Peyer's patch (tissue), 4 donors: ENCODE results near the gene AQP10. TPM values are rescaled to one million over a fixed set of nuclear protein-coding genes. Genes with fewer than 3 reads are reported as not detected.
"Not testable (repeated sequence)": the region's sequence is repeated elsewhere in the genome, so short reads cannot be mapped to it uniquely, and the experiment has no call there.

Experiments used
- DNase-seq, 3 donors: peaks; one replicate each; pipeline ENCODE4 v3.0.0-alpha.2; 2017 to 2019
- H3K27ac ChIP-seq, 4 donors: fragments of 200-600 bp; sonication (generic); one replicate each; pipeline ENCODE4 v1.5.1; 2016 to 2019
- H3K27me3 ChIP-seq, 2 donors: fragments of 200-600 bp; sonication (generic); one replicate each; pipeline ENCODE4 v1.5.1; 2019
- H3K36me3 ChIP-seq, 3 donors: fragments of 200-600 bp; sonication (generic); one replicate each; pipeline ENCODE4 v1.5.1; 2016 to 2019
- H3K4me1 ChIP-seq, 4 donors: fragments of 200-600 bp; sonication (generic); one replicate each; pipeline ENCODE4 v1.5.1; 2016 to 2019
- H3K4me3 ChIP-seq, 4 donors: fragments of 200-600 bp; sonication (generic); 1 replicate in 3 of 4; 2 replicates in 1 of 4; pipeline ENCODE4 v1.5.1; 2016 to 2019; ENCODE audit warnings: mild to moderate bottlenecking in 1 of 4
- H3K9me3 ChIP-seq, 4 donors: fragments of 200-600 bp; sonication (generic); one replicate each; pipeline ENCODE4 v1.5.1; 2016 to 2019; ENCODE audit warnings: mild to moderate bottlenecking in 1 of 4
- POLR2A ChIP-seq, 2 donors: fragments of 450-650 bp; IDR thresholded peaks; one replicate each; pipeline ENCODE4 v1.5.1; 2017; ENCODE audit warnings: antibody characterized with exemption in 2 of 2, mild to moderate bottlenecking in 2 of 2, moderate library complexity in 2 of 2
- total RNA-seq, 4 donors: library from RNA; depleted of rRNA; stranded (reverse); fragments of >200 nt; gene quantifications; one replicate each; pipeline ENCODE4 v1.1.0, GENCODE V29; 2016
- TF ChIP-seq, protein P1 (sequence below), 6 experiments: fragments of 450-650 bp in 4 of 6; fragments of 200-600 bp in 2 of 6; sonication (generic) in 1 of 6; IDR thresholded peaks; one replicate each; pipeline ENCODE4 v1.5.1; 2017 to 2019; ENCODE audit warnings: antibody characterized with exemption in 6 of 6, mild to moderate bottlenecking in 3 of 6, moderate library complexity in 1 of 6

Gene AQP10
- total RNA-seq, 4 donors from 2014 or later, result 0.85 TPM; not detected in 3

DNA sequence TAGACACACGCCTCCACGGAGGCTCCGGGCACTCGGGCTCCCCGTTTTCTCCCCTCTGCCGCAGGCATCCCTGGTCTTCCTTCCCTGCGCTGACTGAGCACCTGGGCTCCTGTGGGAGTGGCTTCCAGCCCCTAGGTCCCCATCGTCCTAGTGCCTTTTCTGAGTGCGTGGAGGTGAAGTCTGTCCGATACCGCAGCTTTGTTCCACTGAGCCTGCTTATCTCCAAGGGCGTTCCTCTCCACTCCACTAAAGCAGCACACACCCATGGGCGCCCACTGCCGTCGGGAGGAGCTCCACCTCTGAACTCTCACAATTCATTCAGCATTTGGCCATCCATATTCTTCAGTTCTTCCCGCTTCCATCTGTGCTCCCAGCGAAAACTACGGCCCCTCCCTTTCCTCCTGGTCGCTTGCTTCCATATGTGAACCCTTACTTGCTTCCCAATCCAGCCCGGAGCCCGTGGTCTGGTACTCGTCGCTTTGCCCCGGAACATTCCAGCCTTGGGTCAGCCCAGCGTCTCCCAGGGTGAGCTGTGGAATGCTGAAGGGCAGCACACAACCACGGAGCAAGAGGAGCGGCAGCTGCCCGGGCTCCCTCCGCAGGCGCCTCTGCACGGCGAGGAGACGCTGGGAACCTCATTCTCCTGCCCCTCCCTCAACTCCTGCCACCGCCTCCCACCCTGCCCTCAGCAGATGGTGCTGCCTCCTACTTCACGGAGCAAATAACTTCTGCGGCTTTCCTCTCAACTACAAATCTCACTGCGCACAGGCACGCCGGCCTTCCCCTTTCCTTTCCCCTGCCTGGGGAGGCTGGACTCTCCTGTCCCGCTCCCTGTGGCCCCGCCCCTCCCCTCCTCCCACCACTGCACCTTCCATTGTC lies 31.9 kb downstream of the AQP10 start:
- Histone ChIP-seq H3K4me1 (peaks cover 5 to 38% (median 10%) of the 10 kb centered on the region in 4 donors), H3K36me3 (peaks cover 0 to 8% (median 0%) of the 10 kb centered on the region in 3 donors), H3K4me3 (peak overlapping the region; percentile 33 to 59 (median 48)), H3K27me3 (no peaks in the 10 kb centered on the region), H3K9me3 (no peaks in the 10 kb centered on the region), H3K27ac (peak overlapping the region; percentile 64 to 89 (median 79))
- DNase-seq, result peak; percentile 54 to 80 (median 80)
- TF ChIP-seq, protein P1, sequence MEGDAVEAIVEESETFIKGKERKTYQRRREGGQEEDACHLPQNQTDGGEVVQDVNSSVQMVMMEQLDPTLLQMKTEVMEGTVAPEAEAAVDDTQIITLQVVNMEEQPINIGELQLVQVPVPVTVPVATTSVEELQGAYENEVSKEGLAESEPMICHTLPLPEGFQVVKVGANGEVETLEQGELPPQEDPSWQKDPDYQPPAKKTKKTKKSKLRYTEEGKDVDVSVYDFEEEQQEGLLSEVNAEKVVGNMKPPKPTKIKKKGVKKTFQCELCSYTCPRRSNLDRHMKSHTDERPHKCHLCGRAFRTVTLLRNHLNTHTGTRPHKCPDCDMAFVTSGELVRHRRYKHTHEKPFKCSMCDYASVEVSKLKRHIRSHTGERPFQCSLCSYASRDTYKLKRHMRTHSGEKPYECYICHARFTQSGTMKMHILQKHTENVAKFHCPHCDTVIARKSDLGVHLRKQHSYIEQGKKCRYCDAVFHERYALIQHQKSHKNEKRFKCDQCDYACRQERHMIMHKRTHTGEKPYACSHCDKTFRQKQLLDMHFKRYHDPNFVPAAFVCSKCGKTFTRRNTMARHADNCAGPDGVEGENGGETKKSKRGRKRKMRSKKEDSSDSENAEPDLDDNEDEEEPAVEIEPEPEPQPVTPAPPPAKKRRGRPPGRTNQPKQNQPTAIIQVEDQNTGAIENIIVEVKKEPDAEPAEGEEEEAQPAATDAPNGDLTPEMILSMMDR (IDR thresholded peaks at IDR 0.05), result no peak
- peak; percentile 46 to 56 for TF ChIP-seq POLR2A (IDR thresholded peaks at IDR 0.05)

DNA sequence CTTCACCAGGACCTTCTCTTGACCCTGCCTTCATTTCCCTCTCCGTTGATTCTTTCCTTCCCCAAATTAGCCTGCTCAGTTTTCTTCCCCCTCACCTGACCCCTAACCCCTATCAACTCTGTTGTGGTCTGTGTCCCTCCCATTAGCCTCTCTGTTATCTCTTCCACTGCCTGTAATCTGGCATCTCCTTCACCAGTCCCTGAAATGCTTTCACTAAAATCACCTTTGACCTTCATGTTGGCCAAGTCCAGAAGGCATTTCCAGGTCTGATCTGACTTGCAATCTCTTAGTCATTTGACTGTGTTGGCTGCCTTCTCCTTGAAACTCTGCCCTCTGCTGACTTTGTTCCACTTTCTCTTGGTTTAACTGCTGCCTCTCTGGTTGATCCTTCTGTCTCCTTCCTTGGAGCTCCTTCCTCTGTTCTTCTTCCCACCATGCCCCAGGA lies 32.6 kb downstream of the AQP10 start:
- Histone ChIP-seq H3K9me3 (no peaks in the 10 kb centered on the region), H3K27ac (peak overlapping the region; percentile 64 to 89 (median 79)), H3K27me3 (no peaks in the 10 kb centered on the region), H3K4me3 (peak overlapping the region in 3 of 4 donors; percentile 44 to 59 (median 52)), H3K36me3 (peaks cover 0 to 8% (median 0%) of the 10 kb centered on the region in 3 donors), H3K4me1 (peaks cover 5 to 38% (median 10%) of the 10 kb centered on the region in 4 donors)
- DNase-seq, result peak in 1 of 3 donors; percentile 78
- TF ChIP-seq, protein P1 (IDR thresholded peaks at IDR 0.05), result peak in 3 of 6 experiments; percentile 35 to 58 (median 40)
- no peak for TF ChIP-seq POLR2A (IDR thresholded peaks at IDR 0.05)

DNA sequence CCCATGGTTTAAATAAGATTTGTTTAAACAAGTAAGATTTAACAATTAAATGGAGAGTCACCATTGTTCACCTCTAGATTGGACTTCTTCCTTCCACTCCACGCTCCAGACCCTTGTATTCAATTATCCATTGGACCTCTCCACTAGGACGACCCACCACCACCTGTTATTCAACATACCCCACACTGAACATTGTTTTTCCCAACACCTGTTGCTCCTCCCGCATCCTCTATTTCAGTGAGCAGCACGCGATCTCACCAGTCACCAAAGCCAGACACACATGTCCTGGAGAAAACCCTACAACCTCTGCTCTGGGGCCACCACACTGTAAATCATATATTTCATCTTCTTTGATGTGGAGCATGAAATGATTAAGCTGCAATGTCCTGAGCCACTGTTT lies 33.1 kb downstream of the AQP10 start:
- Histone ChIP-seq H3K9me3 (no peaks in the 10 kb centered on the region), H3K36me3 (peaks cover 0 to 3% (median 0%) of the 10 kb centered on the region in 3 donors), H3K27ac (peak overlapping the region in 3 of 4 donors; percentile 32 to 89 (median 88)), H3K27me3 (no peaks in the 10 kb centered on the region), H3K4me1 (peaks cover 5 to 38% (median 10%) of the 10 kb centered on the region in 4 donors), H3K4me3 (no peak overlapping the region)
- no peak for DNase-seq
- TF ChIP-seq, protein P1 (IDR thresholded peaks at IDR 0.05), result no peak
- TF ChIP-seq POLR2A (IDR thresholded peaks at IDR 0.05), result no peak

DNA sequence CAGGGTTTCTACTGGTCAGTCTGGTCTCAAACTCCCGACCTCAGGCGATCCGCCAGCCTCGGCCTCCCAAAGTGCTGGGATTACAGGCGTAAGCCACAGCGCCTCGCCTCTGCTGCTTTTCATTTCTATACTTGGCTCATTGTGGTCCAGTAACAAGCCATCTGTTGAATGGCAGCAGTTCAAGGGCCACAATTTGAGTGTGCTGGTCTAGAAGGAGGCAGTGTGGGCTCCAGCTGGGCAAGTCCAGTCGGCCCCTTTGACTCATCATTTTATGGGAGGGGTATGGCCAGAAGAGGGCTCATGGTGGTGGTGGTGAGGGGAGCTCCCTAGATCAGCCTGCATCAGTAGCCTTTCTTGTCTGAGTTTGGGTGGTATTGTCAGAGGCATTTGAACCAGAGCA lies 37.6 kb downstream of the AQP10 start:
- Histone ChIP-seq H3K27me3 (no peaks in the 10 kb centered on the region), H3K27ac (no peak overlapping the region), H3K4me1 (peaks cover 0 to 14% (median 0%) of the 10 kb centered on the region in 4 donors), H3K36me3 (no peaks in the 10 kb centered on the region), H3K4me3 (no peak overlapping the region), H3K9me3 (no peaks in the 10 kb centered on the region)
- TF ChIP-seq, protein P1 (IDR thresholded peaks at IDR 0.05), result no peak
- no peak for TF ChIP-seq POLR2A (IDR thresholded peaks at IDR 0.05)
- no peak for DNase-seq

DNA sequence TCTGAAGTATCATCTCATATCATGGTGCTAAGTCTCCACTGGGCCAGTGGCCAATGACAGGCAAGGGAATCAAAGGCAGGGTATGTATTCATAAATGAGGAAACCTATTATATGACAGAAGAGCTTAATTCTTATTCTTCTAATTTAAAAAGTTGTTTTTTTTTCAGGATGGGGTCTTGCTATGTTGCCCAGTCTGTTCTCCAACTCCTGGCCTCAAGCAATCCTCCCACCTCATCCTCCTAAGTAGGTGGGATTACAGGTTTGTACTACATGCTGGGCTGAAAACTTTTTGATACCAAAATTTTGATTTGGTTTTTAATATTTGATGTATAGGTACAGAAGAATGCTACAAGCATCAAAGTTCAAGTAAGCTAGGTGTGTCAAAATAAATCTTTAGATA lies 39.4 kb downstream of the AQP10 start:
- H3K36me3 ChIP-seq, result no peaks in the 10 kb centered on the region
- no peak overlapping the region for H3K4me3 ChIP-seq
- TF ChIP-seq, protein P1 (IDR thresholded peaks at IDR 0.05), result no peak
- TF ChIP-seq POLR2A (IDR thresholded peaks at IDR 0.05), result no peak
- no peak for DNase-seq
- no peaks in the 10 kb centered on the region for H3K4me1 ChIP-seq
- no peak overlapping the region for H3K27ac ChIP-seq
- no peaks in the 10 kb centered on the region for H3K9me3 ChIP-seq
- H3K27me3 ChIP-seq, result no peaks in the 10 kb centered on the region

DNA sequence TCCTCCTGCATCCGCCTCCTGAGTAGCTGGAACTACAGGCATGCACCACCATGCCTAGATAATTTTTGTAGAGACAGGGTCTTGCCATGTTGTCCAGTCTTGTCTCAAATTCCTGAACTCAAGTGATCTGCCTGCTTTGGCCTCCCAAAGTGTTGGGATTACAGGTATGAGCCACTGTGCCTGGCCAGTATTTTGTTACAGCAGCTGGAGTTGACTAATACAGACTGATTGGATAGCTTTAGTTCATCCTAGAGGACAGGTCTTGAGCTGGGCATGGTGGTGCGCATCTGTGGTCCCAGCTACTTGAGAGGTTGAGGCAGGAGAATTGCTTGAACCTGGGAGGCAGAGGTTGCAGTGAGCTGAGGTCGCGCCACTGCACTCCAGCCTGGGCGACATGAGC lies 40.0 kb downstream of the AQP10 start:
- not testable (repeated sequence) for H3K4me3 ChIP-seq, H3K27ac ChIP-seq, H3K27me3 ChIP-seq, DNase-seq, H3K4me1 ChIP-seq, H3K9me3 ChIP-seq, H3K36me3 ChIP-seq
